GM12878 (cell line): ENCODE data around the gene NDUFS6. TPM values are rescaled to one million over a fixed set of nuclear protein-coding genes. Genes with fewer than 3 reads are reported as not detected.

Source experiments
- ATAC-seq: fragments of 200-7000 bp; cut with Tn5 transposase; 3 replicates; pipeline ENCODE4 v1.9.1; 2020; ENCODE audit warnings: mild to moderate bottlenecking, moderate library complexity
- BruUV-seq: library from RNA; stranded (reverse); fragments of 400-500 nt; replicated peaks from 2 replicates; lab custom pipeline; 2021; lab: Mats Ljungman, UMichigan
- CTCF ChIA-PET: fragments of 300-600 bp; sonication (Branson Sonifier 250); formaldehyde crosslinking; extraction: SDS; loops from one replicate; lab custom pipeline; 2021; ENCODE audit warnings: inconsistent platforms; lab: Yijun Ruan, JAX
- POLR2A ChIA-PET: fragments of 350-600 bp; formaldehyde crosslinking; extraction: SDS; loops from one replicate; lab custom pipeline; 2021; ENCODE audit warnings: inconsistent platforms; lab: Charles Lee
- RAD21 ChIA-PET: fragments of 300-600 bp; sonication (Branson Sonifier 250); formaldehyde crosslinking; loops from one replicate; lab custom pipeline; 2023; ENCODE audit warnings: antibody characterized with exemption; ENCODE audit not compliant: unreplicated experiment; lab: Charles Lee
- SMC1A ChIA-PET: fragments of 300-600 bp; sonication (Branson Sonifier 250); formaldehyde crosslinking; loops from one replicate; lab custom pipeline; 2023; ENCODE audit not compliant: unreplicated experiment, uncharacterized antibody; lab: Charles Lee
- DNase-seq: peaks from one replicate; pipeline ENCODE4 v3.0.0-alpha.2; 2011; ENCODE audit warnings: low read depth, low spot score
- FAIRE-seq: peaks from 3 replicates; lab custom pipeline; 2011; peaks lifted over from hg19 to GRCh38; lab: Jason Lieb, UNC
- H2AFZ ChIP-seq: 2 replicates; pipeline ENCODE4 v1.6.0; 2011; ENCODE audit warnings: low read depth, low read length, control low read depth; ENCODE audit not compliant: control insufficient read depth
- H3K27ac ChIP-seq: 2 replicates; pipeline ENCODE4 v1.5.1; 2011; ENCODE audit warnings: control low read depth; ENCODE audit not compliant: control insufficient read depth, insufficient read depth
- H3K27me3 ChIP-seq, 2 experiments: replicated peaks in 1 of 2; 2 replicates each; pipeline versions ENCODE4 v1.6.0 to v1.6.1; 2011; ENCODE audit warnings: low read length in 1 of 2; ENCODE audit not compliant: control insufficient read depth in 2 of 2, insufficient read depth in 2 of 2
- H3K36me3 ChIP-seq, 2 experiments: 2 replicates each; pipeline ENCODE4 v1.5.1; 2011; ENCODE audit warnings: low read length in 1 of 2; ENCODE audit not compliant: control insufficient read depth in 2 of 2, insufficient read depth in 2 of 2
- H3K4me1 ChIP-seq: 2 replicates; pipeline ENCODE4 v1.6.1; 2011; ENCODE audit warnings: mild to moderate bottlenecking, low read length, moderate library complexity, mixed read lengths; ENCODE audit not compliant: control insufficient read depth, insufficient read depth
- H3K4me2 ChIP-seq: 2 replicates; pipeline ENCODE4 v1.6.0; 2011; ENCODE audit warnings: control low read depth; ENCODE audit not compliant: control insufficient read depth, insufficient read depth
- H3K4me3 ChIP-seq: fragments of 200-600 bp; sonication (generic); 2 replicates; pipeline ENCODE4 v1.5.1; 2016
- H3K79me2 ChIP-seq: 2 replicates; pipeline ENCODE4 v1.6.0; 2011; ENCODE audit warnings: low read length; ENCODE audit not compliant: control insufficient read depth, insufficient read depth
- H3K9ac ChIP-seq: 2 replicates; pipeline ENCODE4 v1.8.0; 2011; ENCODE audit warnings: low read length, control low read depth, mixed read lengths; ENCODE audit not compliant: control insufficient read depth, insufficient read depth
- H3K9me3 ChIP-seq: replicated peaks from 3 replicates; pipeline ENCODE4 v1.5.1; 2011; ENCODE audit warnings: mild to moderate bottlenecking, low read length; ENCODE audit not compliant: control insufficient read depth, insufficient read depth
- H4K20me1 ChIP-seq: 2 replicates; pipeline ENCODE4 v1.6.0; 2011; ENCODE audit not compliant: control insufficient read depth, insufficient read depth
- BACH1 ChIP-seq: fragments of 450-650 bp; IDR thresholded peaks from 2 replicates; pipeline ENCODE4 v1.6.1; 2017; ENCODE audit warnings: mild to moderate bottlenecking, borderline replicate concordance
- FOS ChIP-seq: IDR thresholded peaks from 3 replicates; pipeline ENCODE4 v1.6.1; 2011; ENCODE audit warnings: borderline replicate concordance; ENCODE audit not compliant: insufficient read length; ENCODE audit errors: extremely low read depth
- IKZF2 ChIP-seq, 2 experiments: fragments of 450-650 bp; IDR thresholded peaks; 2 replicates each; pipeline ENCODE4 v1.6.1; 2017; ENCODE audit warnings: mild to moderate bottlenecking in 2 of 2, moderate library complexity in 2 of 2
- MAX ChIP-seq: IDR thresholded peaks from 2 replicates; pipeline ENCODE4 v1.6.1; 2012; ENCODE audit warnings: low read depth, low read length, improper control_type of control experiment
- NR2F1 ChIP-seq: fragments of 450-650 bp; conservative IDR thresholded peaks from 2 replicates; pipeline ENCODE4 v1.6.1; 2017; ENCODE audit warnings: mild to moderate bottlenecking
- SMAD5 ChIP-seq: IDR thresholded peaks from 2 replicates; pipeline ENCODE4 v1.6.1; 2016; ENCODE audit warnings: antibody characterized with exemption, low read depth
- SUZ12 ChIP-seq: fragments of 200-600 bp; sonication (generic); IDR thresholded peaks from one replicate; pipeline ENCODE4 v1.6.1; 2018; ENCODE audit warnings: antibody characterized with exemption, mild to moderate bottlenecking; ENCODE audit not compliant: unreplicated experiment
- ZNF592 ChIP-seq: fragments of 450-650 bp; IDR thresholded peaks from 2 replicates; pipeline ENCODE4 v1.6.1; 2017; ENCODE audit warnings: mild to moderate bottlenecking, moderate library complexity
- whole genome bisulfite sequencing: methylation state at CpG from one replicate; pipeline ENCODE4 v1.1.6; 2016; ENCODE audit warnings: low lambda C conversion rate; ENCODE audit not compliant: insufficient replicate concordance, insufficient coverage; ENCODE audit errors: missing lambda C conversion rate; 5-methylcytosine and 5-hydroxymethylcytosine counted together
- in situ Hi-C: fragments of 300-500 bp; cut with MboI; formaldehyde crosslinking; loops from 9 replicates; pipeline ENCODE4 v1.14.3; 2018; ENCODE audit warnings: mixed read lengths
- intact Hi-C: fragments of 100-400 bp; cut with micrococcal nuclease; formaldehyde crosslinking; loops from one replicate; pipeline ENCODE4 v1.14.2; 2022; ENCODE audit not compliant: unreplicated experiment
- polyA plus RNA-seq, 11 experiments: library from polyadenylated mRNA; depleted of rRNA in 4 of 11; unstranded in 6 of 11; stranded (reverse) in 5 of 11; fragments of >200 nt; fragmentation: Nextera tagmentation in 4 of 11; fragmentation: Illumina TruSeq in 1 of 11; extraction: Ambion mirVana in 4 of 11; extraction: Trizol in 1 of 11; gene quantifications; 1 replicate in 1 of 11; 2 replicates in 10 of 11; pipeline versions ENCODE4 v1.2.1 to v1.2.3, GENCODE V29; 2011 to 2016; ENCODE audit warnings: inconsistent platforms in 2 of 11, missing spikeins in 2 of 11, low read depth in 1 of 11
- total RNA-seq, 4 experiments: library from RNA; depleted of rRNA in 3 of 4; stranded (reverse); fragments of >200 nt in 3 of 4; fragmentation: Illumina TruSeq in 1 of 4; extraction: Trizol in 1 of 4; gene quantifications; 2 replicates each; pipeline versions ENCODE4 v1.2.1 to v1.2.3, GENCODE V29; 2013 to 2021
- TF ChIP-seq, protein P1 (sequence below): fragments of 450-650 bp; formaldehyde crosslinking; IDR thresholded peaks from 2 replicates; pipeline ENCODE4 v1.4.0; 2020; ENCODE audit warnings: mild to moderate bottlenecking, moderate library complexity
- TF ChIP-seq, protein P2 (sequence below): IDR thresholded peaks from 2 replicates; pipeline ENCODE4 v1.6.1; 2011; ENCODE audit warnings: borderline replicate concordance, low read depth, mild to moderate bottlenecking, moderate library complexity, mixed read lengths, low read length; ENCODE audit not compliant: insufficient read depth; ENCODE audit errors: extremely low read length
- TF ChIP-seq, protein P3 (sequence below): fragments of 450-650 bp; IDR thresholded peaks from 2 replicates; pipeline ENCODE4 v1.6.1; 2018; ENCODE audit warnings: mild to moderate bottlenecking, low read depth, moderate library complexity; ENCODE audit not compliant: partially characterized antibody

Gene NDUFS6
- total and polyA plus RNA-seq, 10 of the 15 experiments (the other 5 are each of a cell fraction or from before 2014, with no cell fraction given): 20.7 to 213 (median 58.3) TPM

GRCh38 chr5:1834721-1835429 lies 33.7 kb downstream of the NDUFS6 start:
- 28% methylated on average over 21 of the region's 21 CpGs for WGBS
- intact Hi-C loops (no loop called here), in situ Hi-C loops (no loop called here)
- Histone ChIP-seq H2AFZ (no peak overlapping the region), H3K4me2 (no peak overlapping the region), H3K79me2 (no peaks in the 10 kb centered on the region), H3K27me3 (no peaks in the 10 kb centered on the region; a peak in 1 of 4 replicates), H4K20me1 (no peaks in the 10 kb centered on the region), H3K4me1 (no peaks in the 10 kb centered on the region), H3K9ac (no peak overlapping the region), H3K4me3 (no peak overlapping the region), H3K27ac (no peak overlapping the region), H3K9me3 (no peaks in the 10 kb centered on the region), H3K36me3 (no peaks in the 10 kb centered on the region)
- ATAC-seq (no peak), FAIRE-seq (no peak), DNase-seq (no peak)
- ChIA-PET CTCF (no interaction called here), SMC1A (no interaction called here), POLR2A (no interaction called here), RAD21 (no interaction called here)
- no TSS peak for BruUV-seq
- TF ChIP-seq, protein P1, sequence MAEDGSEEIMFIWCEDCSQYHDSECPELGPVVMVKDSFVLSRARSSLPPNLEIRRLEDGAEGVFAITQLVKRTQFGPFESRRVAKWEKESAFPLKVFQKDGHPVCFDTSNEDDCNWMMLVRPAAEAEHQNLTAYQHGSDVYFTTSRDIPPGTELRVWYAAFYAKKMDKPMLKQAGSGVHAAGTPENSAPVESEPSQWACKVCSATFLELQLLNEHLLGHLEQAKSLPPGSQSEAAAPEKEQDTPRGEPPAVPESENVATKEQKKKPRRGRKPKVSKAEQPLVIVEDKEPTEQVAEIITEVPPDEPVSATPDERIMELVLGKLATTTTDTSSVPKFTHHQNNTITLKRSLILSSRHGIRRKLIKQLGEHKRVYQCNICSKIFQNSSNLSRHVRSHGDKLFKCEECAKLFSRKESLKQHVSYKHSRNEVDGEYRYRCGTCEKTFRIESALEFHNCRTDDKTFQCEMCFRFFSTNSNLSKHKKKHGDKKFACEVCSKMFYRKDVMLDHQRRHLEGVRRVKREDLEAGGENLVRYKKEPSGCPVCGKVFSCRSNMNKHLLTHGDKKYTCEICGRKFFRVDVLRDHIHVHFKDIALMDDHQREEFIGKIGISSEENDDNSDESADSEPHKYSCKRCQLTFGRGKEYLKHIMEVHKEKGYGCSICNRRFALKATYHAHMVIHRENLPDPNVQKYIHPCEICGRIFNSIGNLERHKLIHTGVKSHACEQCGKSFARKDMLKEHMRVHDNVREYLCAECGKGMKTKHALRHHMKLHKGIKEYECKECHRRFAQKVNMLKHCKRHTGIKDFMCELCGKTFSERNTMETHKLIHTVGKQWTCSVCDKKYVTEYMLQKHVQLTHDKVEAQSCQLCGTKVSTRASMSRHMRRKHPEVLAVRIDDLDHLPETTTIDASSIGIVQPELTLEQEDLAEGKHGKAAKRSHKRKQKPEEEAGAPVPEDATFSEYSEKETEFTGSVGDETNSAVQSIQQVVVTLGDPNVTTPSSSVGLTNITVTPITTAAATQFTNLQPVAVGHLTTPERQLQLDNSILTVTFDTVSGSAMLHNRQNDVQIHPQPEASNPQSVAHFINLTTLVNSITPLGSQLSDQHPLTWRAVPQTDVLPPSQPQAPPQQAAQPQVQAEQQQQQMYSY: no peak
- TF ChIP-seq, protein P2, sequence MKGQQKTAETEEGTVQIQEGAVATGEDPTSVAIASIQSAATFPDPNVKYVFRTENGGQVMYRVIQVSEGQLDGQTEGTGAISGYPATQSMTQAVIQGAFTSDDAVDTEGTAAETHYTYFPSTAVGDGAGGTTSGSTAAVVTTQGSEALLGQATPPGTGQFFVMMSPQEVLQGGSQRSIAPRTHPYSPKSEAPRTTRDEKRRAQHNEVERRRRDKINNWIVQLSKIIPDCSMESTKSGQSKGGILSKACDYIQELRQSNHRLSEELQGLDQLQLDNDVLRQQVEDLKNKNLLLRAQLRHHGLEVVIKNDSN: no peak
- no peak for TF ChIP-seq IKZF2 (IDR thresholded peaks at IDR 0.05)
- no peak for TF ChIP-seq BACH1
- TF ChIP-seq FOS: no peak
- TF ChIP-seq NR2F1: no peak
- no peak for TF ChIP-seq SMAD5
- no peak for TF ChIP-seq MAX
- TF ChIP-seq, protein P3, sequence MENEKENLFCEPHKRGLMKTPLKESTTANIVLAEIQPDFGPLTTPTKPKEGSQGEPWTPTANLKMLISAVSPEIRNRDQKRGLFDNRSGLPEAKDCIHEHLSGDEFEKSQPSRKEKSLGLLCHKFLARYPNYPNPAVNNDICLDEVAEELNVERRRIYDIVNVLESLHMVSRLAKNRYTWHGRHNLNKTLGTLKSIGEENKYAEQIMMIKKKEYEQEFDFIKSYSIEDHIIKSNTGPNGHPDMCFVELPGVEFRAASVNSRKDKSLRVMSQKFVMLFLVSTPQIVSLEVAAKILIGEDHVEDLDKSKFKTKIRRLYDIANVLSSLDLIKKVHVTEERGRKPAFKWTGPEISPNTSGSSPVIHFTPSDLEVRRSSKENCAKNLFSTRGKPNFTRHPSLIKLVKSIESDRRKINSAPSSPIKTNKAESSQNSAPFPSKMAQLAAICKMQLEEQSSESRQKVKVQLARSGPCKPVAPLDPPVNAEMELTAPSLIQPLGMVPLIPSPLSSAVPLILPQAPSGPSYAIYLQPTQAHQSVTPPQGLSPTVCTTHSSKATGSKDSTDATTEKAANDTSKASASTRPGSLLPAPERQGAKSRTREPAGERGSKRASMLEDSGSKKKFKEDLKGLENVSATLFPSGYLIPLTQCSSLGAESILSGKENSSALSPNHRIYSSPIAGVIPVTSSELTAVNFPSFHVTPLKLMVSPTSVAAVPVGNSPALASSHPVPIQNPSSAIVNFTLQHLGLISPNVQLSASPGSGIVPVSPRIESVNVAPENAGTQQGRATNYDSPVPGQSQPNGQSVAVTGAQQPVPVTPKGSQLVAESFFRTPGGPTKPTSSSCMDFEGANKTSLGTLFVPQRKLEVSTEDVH: no peak
- TF ChIP-seq SUZ12: no peak
- TF ChIP-seq ZNF592: no peak
